Mesodermal cell (in vitro differentiated cells): ENCODE results near the gene FGFR2.
A peak's percentile ranks its signal among the peaks of the same experiment; 100 is the strongest.

Experiments used
- H3K27ac ChIP-seq: 2 replicates; pipeline ENCODE4 v1.7.0; 2013; ENCODE audit warnings: mild to moderate bottlenecking, low read depth, low read length, moderate library complexity; ENCODE audit not compliant: severe bottlenecking
- H3K36me3 ChIP-seq: 2 replicates; pipeline ENCODE4 v1.7.1; 2013; ENCODE audit warnings: mild to moderate bottlenecking, low read length, moderate library complexity; ENCODE audit not compliant: control insufficient read depth, insufficient read depth
- H3K4me1 ChIP-seq: one replicate; pipeline ENCODE4 v1.7.1; 2013; ENCODE audit warnings: mild to moderate bottlenecking, low read length; ENCODE audit not compliant: insufficient read depth, control insufficient read depth, poor library complexity, severe bottlenecking
- H3K4me3 ChIP-seq: 2 replicates; pipeline ENCODE4 v1.7.0; 2013; ENCODE audit warnings: low read length, control low read depth, mild to moderate bottlenecking; ENCODE audit not compliant: insufficient read depth, poor library complexity, severe bottlenecking; ENCODE audit errors: extremely low read depth
- H3K9me3 ChIP-seq: 2 replicates; pipeline ENCODE4 v1.7.1; 2013; ENCODE audit warnings: mild to moderate bottlenecking, low read length, moderate library complexity; ENCODE audit not compliant: control insufficient read depth
- WGBS, 2 experiments: methylation state at CpG; one replicate each; pipeline ENCODE4 v1.1.5; 2013; ENCODE audit warnings: missing lambda C conversion rate in 2 of 2; ENCODE audit not compliant: insufficient coverage in 2 of 2; 5-methylcytosine and 5-hydroxymethylcytosine counted together

The FGFR2 gene

GRCh38 chr10:121449482-121449924 is 148.7 kb downstream of the FGFR2 start:
- Histone ChIP-seq H3K4me1 (peaks cover 8% of the 10 kb centered on the region), H3K27ac (no peak overlapping the region), H3K36me3 (no peaks in the 10 kb centered on the region), H3K9me3 (no peaks in the 10 kb centered on the region), H3K4me3 (no peak overlapping the region)
- WGBS, 2 experiments: 79 to 86% methylated on average over 3 to 4 of the region's 4 CpGs

GRCh38 chr10:121448766-121449421 is 149.3 kb downstream of the FGFR2 start:
- WGBS, 2 experiments: 94% methylated on average over 2 of the region's 5 CpGs; no CpG with 5 or more reads in 1 of the 2 experiments
- no peak overlapping the region for H3K27ac ChIP-seq
- H3K4me1 ChIP-seq: peaks cover 8% of the 10 kb centered on the region
- no peak overlapping the region for H3K4me3 ChIP-seq
- H3K36me3 ChIP-seq: no peaks in the 10 kb centered on the region
- no peaks in the 10 kb centered on the region for H3K9me3 ChIP-seq

GRCh38 chr10:121444520-121445165 is 153.6 kb downstream of the FGFR2 start:
- 84 to 88% methylated on average over 5 to 8 of the region's 8 CpGs for WGBS, 2 experiments
- no peaks in the 10 kb centered on the region for H3K9me3 ChIP-seq
- H3K4me1 ChIP-seq: no peaks in the 10 kb centered on the region
- no peak overlapping the region for H3K4me3 ChIP-seq
- no peak overlapping the region for H3K27ac ChIP-seq
- no peaks in the 10 kb centered on the region for H3K36me3 ChIP-seq

- peaks cover 18% of the 10 kb centered on the region for H3K4me1 ChIP-seq
- no peak overlapping the region for H3K27ac ChIP-seq
- no peak overlapping the region for H3K4me3 ChIP-seq
- whole genome bisulfite sequencing, 2 experiments: 67 to 90% methylated on average over 3 of the region's 5 CpGs
- H3K36me3 ChIP-seq: no peaks in the 10 kb centered on the region
- H3K9me3 ChIP-seq: no peaks in the 10 kb centered on the region
Observed at GRCh38 chr10:121442086-121442935, 155.9 kb downstream of the FGFR2 start.

GRCh38 chr10:121440461-121440860 is 157.8 kb downstream of the FGFR2 start:
- Histone ChIP-seq H3K36me3 (no peaks in the 10 kb centered on the region), H3K4me1 (peaks cover 32% of the 10 kb centered on the region), H3K27ac (no peak overlapping the region), H3K4me3 (no peak overlapping the region), H3K9me3 (no peaks in the 10 kb centered on the region)
- 100% methylated on average over 2 of the region's 2 CpGs; no CpG with 5 or more reads in 1 of the 2 experiments for WGBS, 2 experiments

GRCh38 chr10:121438333-121438732 is 159.9 kb downstream of the FGFR2 start:
- H3K4me3 ChIP-seq: no peak overlapping the region
- H3K9me3 ChIP-seq: no peaks in the 10 kb centered on the region
- 90 to 92% methylated on average over 2 of the region's 2 CpGs for whole genome bisulfite sequencing, 2 experiments
- no peaks in the 10 kb centered on the region for H3K36me3 ChIP-seq
- peaks cover 46% of the 10 kb centered on the region for H3K4me1 ChIP-seq
- no peak overlapping the region for H3K27ac ChIP-seq

GRCh38 chr10:121437596-121437995 is 160.6 kb downstream of the FGFR2 start:
- H3K4me3 ChIP-seq: no peak overlapping the region
- no peaks in the 10 kb centered on the region for H3K36me3 ChIP-seq
- no peaks in the 10 kb centered on the region for H3K9me3 ChIP-seq
- peaks cover 46% of the 10 kb centered on the region for H3K4me1 ChIP-seq
- H3K27ac ChIP-seq: peak overlapping the region; percentile 83
- WGBS, 2 experiments: 0 to 42% methylated on average over 1 to 2 of the region's 4 CpGs

GRCh38 chr10:121436630-121437341 is 161.5 kb downstream of the FGFR2 start:
- Histone ChIP-seq H3K4me3 (no peak overlapping the region), H3K4me1 (peaks cover 46% of the 10 kb centered on the region), H3K36me3 (no peaks in the 10 kb centered on the region), H3K27ac (peak overlapping the region; percentile 83), H3K9me3 (no peaks in the 10 kb centered on the region)
- 49 to 57% methylated on average over 5 of the region's 5 CpGs for WGBS, 2 experiments

- no peaks in the 10 kb centered on the region for H3K36me3 ChIP-seq
- 81 to 89% methylated on average over 3 of the region's 5 CpGs for WGBS, 2 experiments
- no peak overlapping the region for H3K4me3 ChIP-seq
- H3K9me3 ChIP-seq: no peaks in the 10 kb centered on the region
- H3K27ac ChIP-seq: peak overlapping the region; percentile 83
- H3K4me1 ChIP-seq: peaks cover 46% of the 10 kb centered on the region
Observed at GRCh38 chr10:121436281-121436629, 162.0 kb downstream of the FGFR2 start.

- no peaks in the 10 kb centered on the region for H3K36me3 ChIP-seq
- 88 to 100% methylated on average over 1 to 3 of the region's 9 CpGs for WGBS, 2 experiments
- H3K4me1 ChIP-seq: peaks cover 46% of the 10 kb centered on the region
- H3K9me3 ChIP-seq: no peaks in the 10 kb centered on the region
- peak overlapping the region; percentile 1 for H3K27ac ChIP-seq
- no peak overlapping the region for H3K4me3 ChIP-seq
Observed at GRCh38 chr10:121435099-121435875, 163.0 kb downstream of the FGFR2 start.
